Mesenchymal stem cell (in vitro differentiated cells and primary cell): ENCODE results near the gene MYH14. TPM values are rescaled to one million over a fixed set of nuclear protein-coding genes. Genes with fewer than 3 reads are reported as not detected.

ENCODE experiments used
- DNase-seq: peaks from one replicate; pipeline ENCODE4 v3.0.0-alpha.2; 2013
- H2AFZ ChIP-seq: one replicate; pipeline ENCODE4 v1.6.1; 2013; ENCODE audit warnings: low read depth, mild to moderate bottlenecking, control low read depth, inconsistent platforms, low read length, moderate library complexity
- H2AK5ac ChIP-seq: 2 replicates; pipeline ENCODE4 v1.6.1; 2013; ENCODE audit warnings: low read length, moderate library complexity, mild to moderate bottlenecking, inconsistent platforms; ENCODE audit not compliant: severe bottlenecking
- H2BK120ac ChIP-seq: one replicate; pipeline ENCODE4 v1.6.1; 2013; ENCODE audit warnings: low read depth, mild to moderate bottlenecking, inconsistent platforms, low read length, moderate library complexity
- H2BK12ac ChIP-seq, 2 experiments: one replicate each; pipeline ENCODE4 v1.6.1; 2013; ENCODE audit warnings: inconsistent platforms in 2 of 2, low read length in 2 of 2, mild to moderate bottlenecking in 2 of 2, moderate library complexity in 2 of 2, control low read depth in 1 of 2
- H2BK15ac ChIP-seq: one replicate; pipeline ENCODE4 v1.6.1; 2013; ENCODE audit warnings: mild to moderate bottlenecking, low read depth, inconsistent platforms; ENCODE audit not compliant: poor library complexity, severe bottlenecking
- H2BK5ac ChIP-seq: 2 replicates; pipeline ENCODE4 v1.6.1; 2013; ENCODE audit warnings: low read depth, mild to moderate bottlenecking, low read length, control low read depth, inconsistent platforms; ENCODE audit not compliant: poor library complexity, severe bottlenecking
- H3K14ac ChIP-seq, 2 experiments: one replicate each; pipeline ENCODE4 v1.6.1; 2013; ENCODE audit warnings: inconsistent platforms in 2 of 2, low read length in 2 of 2, control low read depth in 1 of 2, mild to moderate bottlenecking in 1 of 2, moderate library complexity in 1 of 2
- H3K18ac ChIP-seq, 2 experiments: one replicate each; pipeline ENCODE4 v1.6.1; 2013; ENCODE audit warnings: inconsistent platforms in 2 of 2, low read length in 2 of 2, control low read depth in 1 of 2, low read depth in 1 of 2, mild to moderate bottlenecking in 1 of 2
- H3K23ac ChIP-seq, 2 experiments: one replicate each; pipeline ENCODE4 v1.6.1; 2013; ENCODE audit warnings: inconsistent platforms in 2 of 2, low read length in 2 of 2, mild to moderate bottlenecking in 2 of 2, moderate library complexity in 2 of 2, control low read depth in 1 of 2
- H3K27ac ChIP-seq: 2 replicates; pipeline ENCODE4 v1.5.1; 2013; ENCODE audit warnings: mild to moderate bottlenecking, moderate library complexity, low read length, control low read depth, inconsistent platforms; ENCODE audit not compliant: poor library complexity, severe bottlenecking
- H3K27me3 ChIP-seq, 2 experiments: 2 replicates each; pipeline versions ENCODE4 v1.6.1 to v1.7.0; 2013; ENCODE audit warnings: low read length in 2 of 2, mild to moderate bottlenecking in 2 of 2, moderate library complexity in 2 of 2, control low read depth in 1 of 2, inconsistent platforms in 1 of 2; ENCODE audit not compliant: control insufficient read depth in 1 of 2, insufficient read depth in 1 of 2
- H3K36me3 ChIP-seq, 2 experiments: 2 replicates each; pipeline versions ENCODE4 v1.6.1 to v1.7.0; 2013; ENCODE audit warnings: low read length in 2 of 2, control low read depth in 1 of 2, inconsistent platforms in 1 of 2, low read depth in 1 of 2, mild to moderate bottlenecking in 1 of 2; ENCODE audit not compliant: insufficient read depth in 2 of 2, control insufficient read depth in 1 of 2
- H3K4ac ChIP-seq, 2 experiments: one replicate each; pipeline ENCODE4 v1.6.1; 2013; ENCODE audit warnings: inconsistent platforms in 2 of 2, low read length in 2 of 2, mild to moderate bottlenecking in 2 of 2, moderate library complexity in 2 of 2, control low read depth in 1 of 2, low read depth in 1 of 2
- H3K4me1 ChIP-seq: 2 replicates; pipeline ENCODE4 v1.6.1; 2013; ENCODE audit warnings: low read depth, low read length, control low read depth; ENCODE audit not compliant: control insufficient read depth, insufficient read depth
- H3K4me2 ChIP-seq: 2 replicates; pipeline ENCODE4 v1.6.1; 2013; ENCODE audit warnings: low read length, mild to moderate bottlenecking, inconsistent platforms; ENCODE audit not compliant: poor library complexity, severe bottlenecking
- H3K4me3 ChIP-seq, 2 experiments: 2 replicates each; pipeline versions ENCODE4 v1.5.1 to v1.7.0; 2013; ENCODE audit warnings: low read length in 2 of 2, mild to moderate bottlenecking in 2 of 2, control low read depth in 1 of 2, low read depth in 1 of 2; ENCODE audit not compliant: insufficient read depth in 1 of 2
- H3K79me1 ChIP-seq: replicated peaks from 2 replicates; pipeline ENCODE4 v1.6.1; 2013; ENCODE audit warnings: mild to moderate bottlenecking, control low read depth, low read length, inconsistent platforms; ENCODE audit not compliant: poor library complexity, severe bottlenecking
- H3K9ac ChIP-seq: 2 replicates; pipeline ENCODE4 v1.7.0; 2013; ENCODE audit warnings: mild to moderate bottlenecking, low read length, moderate library complexity
- H3K9me3 ChIP-seq: 2 replicates; pipeline ENCODE4 v1.7.0; 2013; ENCODE audit warnings: mild to moderate bottlenecking, low read length; ENCODE audit not compliant: control insufficient read depth
- H4K8ac ChIP-seq: one replicate; pipeline ENCODE4 v1.6.1; 2013; ENCODE audit warnings: inconsistent platforms, mild to moderate bottlenecking, low read length, moderate library complexity
- H4K91ac ChIP-seq: one replicate; pipeline ENCODE4 v1.6.1; 2013; ENCODE audit warnings: mild to moderate bottlenecking, low read length, inconsistent platforms
- WGBS: methylation state at CpG from one replicate; pipeline ENCODE4 v1.1.7; 2013; ENCODE audit warnings: mixed read lengths; 5-methylcytosine and 5-hydroxymethylcytosine counted together
- polyA plus RNA-seq, 2 experiments: library from polyadenylated mRNA; stranded (reverse); fragments of 200-250 nt; gene quantifications; one replicate each; pipeline ENCODE4 v1.2.3, GENCODE V29; 2013

MYH14 gene
- not detected for polyA plus RNA-seq (2013, experiment 1 of 2)
- polyA plus RNA-seq (2013, experiment 2 of 2) = not detected

GRCh38 chr19:50203281-50204080, at the start of gene MYH14:
Gene MYH14 (plus strand): TSS chr19:50203622. CDS start chr19:50210366, 6,744 bp downstream.
- no peaks in the 10 kb centered on the region for H3K36me3 ChIP-seq

GRCh38 chr19:50154529-50154928, 48.9 kb upstream of the MYH14 start:
- no peak overlapping the region for H3K14ac ChIP-seq
- no peaks in the 10 kb centered on the region for H3K79me1 ChIP-seq
- H3K4ac ChIP-seq = no peak overlapping the region
- H3K4me2 ChIP-seq = no peak overlapping the region
- DNase-seq = no peak
- no peak overlapping the region for H3K23ac ChIP-seq
- H3K36me3 ChIP-seq = no peaks in the 10 kb centered on the region
- WGBS = 78% methylated on average over 14 of the region's 16 CpGs
- H2BK5ac ChIP-seq = no peak overlapping the region
- H3K4me3 ChIP-seq = no peak overlapping the region
- H2BK15ac ChIP-seq = no peak overlapping the region
- no peak overlapping the region for H4K91ac ChIP-seq
- H2BK120ac ChIP-seq = no peak overlapping the region
- H2AK5ac ChIP-seq = no peak overlapping the region
- no peaks in the 10 kb centered on the region for H3K4me1 ChIP-seq
- no peak overlapping the region for H3K18ac ChIP-seq
- no peak overlapping the region for H3K27ac ChIP-seq
- peaks cover 8% of the 10 kb centered on the region for H3K9me3 ChIP-seq
- H3K27me3 ChIP-seq = no peaks in the 10 kb centered on the region
- no peak overlapping the region for H4K8ac ChIP-seq
- no peak overlapping the region for H2AFZ ChIP-seq
- no peak overlapping the region for H2BK12ac ChIP-seq
- H3K9ac ChIP-seq = no peak overlapping the region

More at GRCh38 chr19:50203281-50204080, at the start of gene MYH14:
- no peaks in the 10 kb centered on the region for H3K9me3 ChIP-seq
- H4K91ac ChIP-seq = no peak within 1 kb of the TSS
- no peak within 1 kb of the TSS for H3K4ac ChIP-seq
- H2BK12ac ChIP-seq = no peak within 1 kb of the TSS
- no peak within 1 kb of the TSS for H4K8ac ChIP-seq
- no peak within 1 kb of the TSS for H3K4me3 ChIP-seq
- H3K9ac ChIP-seq = no peak within 1 kb of the TSS
- H3K4me2 ChIP-seq = no peak within 1 kb of the TSS
- no peak within 1 kb of the TSS for H3K27ac ChIP-seq
- no peak within 1 kb of the TSS for H3K23ac ChIP-seq
- no peak within 1 kb of the TSS for H2AFZ ChIP-seq
- peaks cover 15 to 49% of the 10 kb centered on the region in 2 experiments for H3K27me3 ChIP-seq
- no peaks in the 10 kb centered on the region for H3K79me1 ChIP-seq
- H3K14ac ChIP-seq = no peak within 1 kb of the TSS
- H2BK5ac ChIP-seq = no peak within 1 kb of the TSS
- no peak within 1 kb of the TSS for H2BK120ac ChIP-seq
- H3K18ac ChIP-seq = no peak within 1 kb of the TSS
- no peak for DNase-seq
- H2BK15ac ChIP-seq = no peak within 1 kb of the TSS
- 7% methylated on average over 65 of the region's 78 CpGs for WGBS
- no peak within 1 kb of the TSS for H2AK5ac ChIP-seq
- peaks cover 3% of the 10 kb centered on the region for H3K4me1 ChIP-seq

- Histone ChIP-seq H3K27ac (no peak overlapping the region), H2BK15ac (no peak overlapping the region), H3K79me1 (no peaks in the 10 kb centered on the region), H2BK5ac (no peak overlapping the region), H3K4ac (no peak overlapping the region), H3K4me2 (no peak overlapping the region), H2AK5ac (no peak overlapping the region), H3K4me3 (no peak overlapping the region), H2BK120ac (no peak overlapping the region), H4K8ac (no peak overlapping the region), H3K36me3 (no peaks in the 10 kb centered on the region), H2BK12ac (no peak overlapping the region), H4K91ac (no peak overlapping the region), H3K9me3 (peaks cover 6% of the 10 kb centered on the region), H3K4me1 (no peaks in the 10 kb centered on the region), H3K14ac (no peak overlapping the region), H3K9ac (no peak overlapping the region), H2AFZ (no peak overlapping the region), H3K27me3 (no peaks in the 10 kb centered on the region), H3K18ac (no peak overlapping the region), H3K23ac (no peak overlapping the region)
- no peak for DNase-seq
- 69% methylated on average over 8 of the region's 8 CpGs for WGBS
Measured at GRCh38 chr19:50155520-50156109, 47.8 kb upstream of the MYH14 start.

- no peak for DNase-seq
- no peak overlapping the region for H2AK5ac ChIP-seq
- no peak overlapping the region for H2AFZ ChIP-seq
- H3K18ac ChIP-seq = no peak overlapping the region
- H3K23ac ChIP-seq = no peak overlapping the region
- no peaks in the 10 kb centered on the region for H3K4me1 ChIP-seq
- H3K9ac ChIP-seq = no peak overlapping the region
- H2BK120ac ChIP-seq = no peak overlapping the region
- H2BK5ac ChIP-seq = no peak overlapping the region
- H3K27ac ChIP-seq = no peak overlapping the region
- no peak overlapping the region for H4K91ac ChIP-seq
- no peak overlapping the region for H2BK15ac ChIP-seq
- H3K27me3 ChIP-seq = no peaks in the 10 kb centered on the region
- no peak overlapping the region for H4K8ac ChIP-seq
- peaks cover 6% of the 10 kb centered on the region for H3K9me3 ChIP-seq
- H3K4ac ChIP-seq = no peak overlapping the region
- H2BK12ac ChIP-seq = no peak overlapping the region
- H3K36me3 ChIP-seq = no peaks in the 10 kb centered on the region
- H3K79me1 ChIP-seq = no peaks in the 10 kb centered on the region
- H3K4me2 ChIP-seq = no peak overlapping the region
- no peak overlapping the region for H3K4me3 ChIP-seq
- no peak overlapping the region for H3K14ac ChIP-seq
Measured at GRCh38 chr19:50158577-50158976, 44.8 kb upstream of the MYH14 start.
